SK-N-SH treated with all-trans-retinoic acid at 6 μM for 48 hours (cell line): Measurements from ENCODE around the gene PCBP3.

Experiments
- ATAC-seq: fragments of 200-7000 bp; cut with Tn5 transposase; 3 replicates; pipeline ENCODE4 v1.9.1; 2020; ENCODE audit warnings: mild to moderate bottlenecking, moderate library complexity
- ARNTL ChIP-seq: fragments of 450-650 bp; formaldehyde crosslinking; IDR thresholded peaks from 2 replicates; pipeline ENCODE4 v1.5.0; 2020; ENCODE audit warnings: low read depth, mild to moderate bottlenecking, moderate library complexity, borderline replicate concordance
- BACH2 ChIP-seq: fragments of 250-450 bp; sonication (Bioruptor Pico); IDR thresholded peaks from 2 replicates; pipeline ENCODE4 v1.9.0; 2021; ENCODE audit warnings: mild to moderate bottlenecking, borderline replicate concordance
- CSDC2 ChIP-seq: fragments of 250-450 bp; sonication (Bioruptor Pico); IDR thresholded peaks from 2 replicates; pipeline ENCODE4 v1.5.0; 2020; ENCODE audit warnings: mild to moderate bottlenecking, moderate library complexity
- ESRRG ChIP-seq: fragments of 250-450 bp; sonication (Bioruptor Pico); IDR thresholded peaks from 2 replicates; pipeline ENCODE4 v1.6.1; 2021; ENCODE audit warnings: mild to moderate bottlenecking
- GLIS3 ChIP-seq: fragments of 250-450 bp; sonication (Bioruptor Pico); IDR thresholded peaks from 2 replicates; pipeline ENCODE4 v1.5.0; 2020; ENCODE audit warnings: mild to moderate bottlenecking, moderate library complexity
- ISL1 ChIP-seq: fragments of 250-450 bp; sonication (Bioruptor Pico); IDR thresholded peaks from 2 replicates; pipeline ENCODE4 v2.1.2; 2022; ENCODE audit warnings: mild to moderate bottlenecking, moderate library complexity
- OSR1 ChIP-seq: fragments of 250-450 bp; sonication (Bioruptor Pico); IDR thresholded peaks from 2 replicates; pipeline ENCODE4 v1.8.0; 2022; ENCODE audit warnings: moderate library complexity, mild to moderate bottlenecking, inconsistent platforms
- PPARA ChIP-seq: fragments of 250-450 bp; sonication (Bioruptor Pico); IDR thresholded peaks from 2 replicates; pipeline ENCODE4 v1.5.0; 2020; ENCODE audit warnings: mild to moderate bottlenecking, borderline replicate concordance
- RARB ChIP-seq: fragments of 250-450 bp; sonication (Bioruptor Pico); IDR thresholded peaks from 2 replicates; pipeline ENCODE4 v1.8.0; 2021; ENCODE audit warnings: mild to moderate bottlenecking, moderate library complexity
- SNAI2 ChIP-seq: fragments of 250-450 bp; sonication (Bioruptor Pico); IDR thresholded peaks from 2 replicates; pipeline ENCODE4 v1.5.0; 2020; ENCODE audit warnings: mild to moderate bottlenecking, moderate library complexity
- TCF4 ChIP-seq: fragments of 250-450 bp; sonication (Bioruptor Pico); IDR thresholded peaks from 2 replicates; pipeline ENCODE4 v1.8.0; 2021; ENCODE audit warnings: mild to moderate bottlenecking, moderate library complexity, borderline replicate concordance
- TOX ChIP-seq: fragments of 250-450 bp; sonication (Bioruptor Pico); IDR thresholded peaks from 2 replicates; pipeline ENCODE4 v1.8.0; 2021; ENCODE audit warnings: mild to moderate bottlenecking, moderate library complexity, borderline replicate concordance
- ZC3H10 ChIP-seq: fragments of 250-450 bp; sonication (Bioruptor Pico); IDR thresholded peaks from 2 replicates; pipeline ENCODE4 v1.5.1; 2021; ENCODE audit warnings: mild to moderate bottlenecking, moderate library complexity
- ZFP3 ChIP-seq: fragments of 250-450 bp; sonication (Bioruptor Pico); IDR thresholded peaks from 2 replicates; pipeline ENCODE4 v1.5.0; 2020; ENCODE audit warnings: mild to moderate bottlenecking, moderate library complexity
- ZFP30 ChIP-seq: fragments of 450-650 bp; formaldehyde crosslinking; IDR thresholded peaks from 2 replicates; pipeline ENCODE4 v1.5.0; 2022; ENCODE audit warnings: mild to moderate bottlenecking, moderate library complexity
- ZNF565 ChIP-seq: fragments of 450-650 bp; formaldehyde crosslinking; conservative IDR thresholded peaks from 2 replicates; pipeline ENCODE4 v1.5.0; 2020; ENCODE audit warnings: low read depth, mild to moderate bottlenecking, moderate library complexity
- ZNF70 ChIP-seq: fragments of 450-650 bp; formaldehyde crosslinking; IDR thresholded peaks from 2 replicates; pipeline ENCODE4 v1.5.0; 2020; ENCODE audit warnings: mild to moderate bottlenecking, moderate library complexity
- ZNF8 ChIP-seq: fragments of 450-650 bp; formaldehyde crosslinking; IDR thresholded peaks from 2 replicates; pipeline ENCODE4 v1.5.0; 2020; ENCODE audit warnings: mild to moderate bottlenecking, moderate library complexity
- TF ChIP-seq, protein P1 (sequence below): fragments of 250-450 bp; sonication (Bioruptor Pico); IDR thresholded peaks from 2 replicates; pipeline ENCODE4 v1.8.0; 2021; ENCODE audit warnings: low read depth, mild to moderate bottlenecking, moderate library complexity, borderline replicate concordance
- TF ChIP-seq, protein P2 (sequence below): fragments of 250-450 bp; sonication (Bioruptor Pico); IDR thresholded peaks from 2 replicates; pipeline ENCODE4 v1.5.1; 2021; ENCODE audit warnings: mild to moderate bottlenecking, moderate library complexity
- TF ChIP-seq, protein P3 (sequence below): fragments of 250-450 bp; sonication (Bioruptor Pico); IDR thresholded peaks from 2 replicates; pipeline ENCODE4 v1.8.0; 2020; ENCODE audit warnings: mild to moderate bottlenecking, moderate library complexity, borderline replicate concordance
- TF ChIP-seq, protein P4 (sequence below): fragments of 250-450 bp; sonication (Bioruptor Pico); IDR thresholded peaks from 2 replicates; pipeline ENCODE4 v1.5.0; 2020; ENCODE audit warnings: mild to moderate bottlenecking, moderate library complexity

Gene PCBP3

DNA sequence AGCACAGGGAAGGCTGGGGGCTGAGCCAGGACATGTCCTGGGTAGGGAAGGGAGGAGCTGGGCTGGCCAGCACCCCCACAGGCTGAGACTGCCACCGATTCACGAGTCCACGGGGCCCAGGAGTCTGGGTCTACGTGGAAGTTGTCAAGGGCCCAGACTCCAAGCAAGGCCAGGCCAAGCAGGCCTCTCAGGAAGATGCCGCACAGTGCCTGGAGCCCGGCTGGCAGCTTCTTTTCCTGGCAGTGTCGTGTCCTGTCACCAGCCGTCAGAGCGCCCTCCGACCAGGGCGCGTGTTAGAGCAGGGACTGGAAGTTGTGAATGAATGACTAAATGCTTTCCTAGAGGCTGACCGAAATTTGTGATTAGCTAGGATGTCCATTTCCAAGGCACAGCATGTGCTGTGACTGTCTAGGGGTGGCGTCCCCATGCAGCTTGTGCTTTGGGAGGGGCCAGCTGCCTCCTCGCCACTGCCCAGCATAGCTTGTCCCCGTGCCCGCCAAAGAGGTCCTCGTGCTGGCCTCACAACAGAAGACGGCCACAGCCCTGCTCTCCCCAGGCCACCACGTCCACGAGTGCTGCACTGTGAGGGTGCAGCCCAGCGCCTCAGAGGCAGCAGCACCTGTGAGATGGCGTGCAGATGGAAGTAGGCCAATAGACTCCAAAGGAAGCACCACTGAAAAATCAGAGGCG, 190.6 kb downstream of the PCBP3 start:
- no peak for ATAC-seq
- TF ChIP-seq CSDC2 (CRISPR knock-in tag) (no peak), ZFP30 (CRISPR knock-in tag) (no peak), TOX (CRISPR knock-in tag) (no peak), ZFP3 (CRISPR knock-in tag) (no peak), TCF4 (CRISPR knock-in tag) (no peak), SNAI2 (no peak), ZC3H10 (no peak), BACH2 (CRISPR knock-in tag) (no peak), ISL1 (CRISPR knock-in tag) (no peak), ARNTL (CRISPR knock-in tag) (no peak), OSR1 (no peak)
- TF ChIP-seq, protein P1, sequence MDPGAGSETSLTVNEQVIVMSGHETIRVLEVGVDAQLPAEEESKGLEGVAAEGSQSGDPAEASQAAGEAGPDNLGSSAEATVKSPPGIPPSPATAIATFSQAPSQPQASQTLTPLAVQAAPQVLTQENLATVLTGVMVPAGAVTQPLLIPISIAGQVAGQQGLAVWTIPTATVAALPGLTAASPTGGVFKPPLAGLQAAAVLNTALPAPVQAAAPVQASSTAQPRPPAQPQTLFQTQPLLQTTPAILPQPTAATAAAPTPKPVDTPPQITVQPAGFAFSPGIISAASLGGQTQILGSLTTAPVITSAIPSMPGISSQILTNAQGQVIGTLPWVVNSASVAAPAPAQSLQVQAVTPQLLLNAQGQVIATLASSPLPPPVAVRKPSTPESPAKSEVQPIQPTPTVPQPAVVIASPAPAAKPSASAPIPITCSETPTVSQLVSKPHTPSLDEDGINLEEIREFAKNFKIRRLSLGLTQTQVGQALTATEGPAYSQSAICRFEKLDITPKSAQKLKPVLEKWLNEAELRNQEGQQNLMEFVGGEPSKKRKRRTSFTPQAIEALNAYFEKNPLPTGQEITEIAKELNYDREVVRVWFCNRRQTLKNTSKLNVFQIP (CRISPR knock-in tag), result no peak
- TF ChIP-seq, protein P2, sequence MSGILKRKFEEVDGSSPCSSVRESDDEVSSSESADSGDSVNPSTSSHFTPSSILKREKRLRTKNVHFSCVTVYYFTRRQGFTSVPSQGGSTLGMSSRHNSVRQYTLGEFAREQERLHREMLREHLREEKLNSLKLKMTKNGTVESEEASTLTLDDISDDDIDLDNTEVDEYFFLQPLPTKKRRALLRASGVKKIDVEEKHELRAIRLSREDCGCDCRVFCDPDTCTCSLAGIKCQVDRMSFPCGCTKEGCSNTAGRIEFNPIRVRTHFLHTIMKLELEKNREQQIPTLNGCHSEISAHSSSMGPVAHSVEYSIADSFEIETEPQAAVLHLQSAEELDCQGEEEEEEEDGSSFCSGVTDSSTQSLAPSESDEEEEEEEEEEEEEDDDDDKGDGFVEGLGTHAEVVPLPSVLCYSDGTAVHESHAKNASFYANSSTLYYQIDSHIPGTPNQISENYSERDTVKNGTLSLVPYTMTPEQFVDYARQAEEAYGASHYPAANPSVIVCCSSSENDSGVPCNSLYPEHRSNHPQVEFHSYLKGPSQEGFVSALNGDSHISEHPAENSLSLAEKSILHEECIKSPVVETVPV (CRISPR knock-in tag), result no peak
- TF ChIP-seq, all 23 proteins: peak for 0

DNA sequence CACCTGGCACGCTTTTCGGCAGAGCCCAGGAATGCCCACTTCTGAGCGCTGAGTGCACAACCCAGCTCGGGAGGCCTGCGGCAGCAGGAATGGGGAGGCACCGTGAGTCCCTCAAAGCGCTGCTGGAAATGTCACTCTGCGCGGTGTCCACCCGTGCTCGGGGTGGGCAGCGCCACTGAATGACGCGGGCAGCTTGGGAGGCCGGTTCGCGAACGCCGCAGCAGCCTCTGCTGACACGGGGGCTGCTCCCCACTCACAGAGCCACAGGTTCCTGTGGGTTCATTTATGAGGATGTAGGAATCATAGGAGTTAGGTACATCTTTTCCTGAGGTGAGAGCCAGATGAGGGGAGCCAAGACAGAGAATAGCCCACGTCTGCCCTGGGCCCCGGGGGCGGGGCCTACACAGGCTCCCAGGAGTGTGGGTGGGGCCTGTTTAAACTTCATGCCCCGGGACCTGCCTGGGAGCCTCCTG, 191.3 kb downstream of the PCBP3 start:
- ATAC-seq, result no peak
- TF ChIP-seq, protein P1 (CRISPR knock-in tag), result no peak
- TF ChIP-seq ZNF70 (CRISPR knock-in tag) (no peak), ZFP30 (CRISPR knock-in tag) (no peak), GLIS3 (CRISPR knock-in tag) (no peak), OSR1 (no peak), RARB (CRISPR knock-in tag) (no peak), CSDC2 (CRISPR knock-in tag) (no peak), ZNF565 (CRISPR knock-in tag) (no peak), PPARA (CRISPR knock-in tag) (no peak), ZNF8 (CRISPR knock-in tag) (no peak), TCF4 (CRISPR knock-in tag) (no peak), ISL1 (CRISPR knock-in tag) (no peak), ZC3H10 (no peak), ZFP3 (CRISPR knock-in tag) (no peak), SNAI2 (no peak), ESRRG (no peak), TOX (CRISPR knock-in tag) (no peak)
- TF ChIP-seq, protein P3, sequence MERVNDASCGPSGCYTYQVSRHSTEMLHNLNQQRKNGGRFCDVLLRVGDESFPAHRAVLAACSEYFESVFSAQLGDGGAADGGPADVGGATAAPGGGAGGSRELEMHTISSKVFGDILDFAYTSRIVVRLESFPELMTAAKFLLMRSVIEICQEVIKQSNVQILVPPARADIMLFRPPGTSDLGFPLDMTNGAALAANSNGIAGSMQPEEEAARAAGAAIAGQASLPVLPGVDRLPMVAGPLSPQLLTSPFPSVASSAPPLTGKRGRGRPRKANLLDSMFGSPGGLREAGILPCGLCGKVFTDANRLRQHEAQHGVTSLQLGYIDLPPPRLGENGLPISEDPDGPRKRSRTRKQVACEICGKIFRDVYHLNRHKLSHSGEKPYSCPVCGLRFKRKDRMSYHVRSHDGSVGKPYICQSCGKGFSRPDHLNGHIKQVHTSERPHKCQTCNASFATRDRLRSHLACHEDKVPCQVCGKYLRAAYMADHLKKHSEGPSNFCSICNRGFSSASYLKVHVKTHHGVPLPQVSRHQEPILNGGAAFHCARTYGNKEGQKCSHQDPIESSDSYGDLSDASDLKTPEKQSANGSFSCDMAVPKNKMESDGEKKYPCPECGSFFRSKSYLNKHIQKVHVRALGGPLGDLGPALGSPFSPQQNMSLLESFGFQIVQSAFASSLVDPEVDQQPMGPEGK (CRISPR knock-in tag), result no peak
- TF ChIP-seq, protein P2 (CRISPR knock-in tag), result no peak
- TF ChIP-seq, protein P4, sequence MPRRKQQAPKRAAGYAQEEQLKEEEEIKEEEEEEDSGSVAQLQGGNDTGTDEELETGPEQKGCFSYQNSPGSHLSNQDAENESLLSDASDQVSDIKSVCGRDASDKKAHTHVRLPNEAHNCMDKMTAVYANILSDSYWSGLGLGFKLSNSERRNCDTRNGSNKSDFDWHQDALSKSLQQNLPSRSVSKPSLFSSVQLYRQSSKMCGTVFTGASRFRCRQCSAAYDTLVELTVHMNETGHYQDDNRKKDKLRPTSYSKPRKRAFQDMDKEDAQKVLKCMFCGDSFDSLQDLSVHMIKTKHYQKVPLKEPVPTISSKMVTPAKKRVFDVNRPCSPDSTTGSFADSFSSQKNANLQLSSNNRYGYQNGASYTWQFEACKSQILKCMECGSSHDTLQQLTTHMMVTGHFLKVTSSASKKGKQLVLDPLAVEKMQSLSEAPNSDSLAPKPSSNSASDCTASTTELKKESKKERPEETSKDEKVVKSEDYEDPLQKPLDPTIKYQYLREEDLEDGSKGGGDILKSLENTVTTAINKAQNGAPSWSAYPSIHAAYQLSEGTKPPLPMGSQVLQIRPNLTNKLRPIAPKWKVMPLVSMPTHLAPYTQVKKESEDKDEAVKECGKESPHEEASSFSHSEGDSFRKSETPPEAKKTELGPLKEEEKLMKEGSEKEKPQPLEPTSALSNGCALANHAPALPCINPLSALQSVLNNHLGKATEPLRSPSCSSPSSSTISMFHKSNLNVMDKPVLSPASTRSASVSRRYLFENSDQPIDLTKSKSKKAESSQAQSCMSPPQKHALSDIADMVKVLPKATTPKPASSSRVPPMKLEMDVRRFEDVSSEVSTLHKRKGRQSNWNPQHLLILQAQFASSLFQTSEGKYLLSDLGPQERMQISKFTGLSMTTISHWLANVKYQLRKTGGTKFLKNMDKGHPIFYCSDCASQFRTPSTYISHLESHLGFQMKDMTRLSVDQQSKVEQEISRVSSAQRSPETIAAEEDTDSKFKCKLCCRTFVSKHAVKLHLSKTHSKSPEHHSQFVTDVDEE (CRISPR knock-in tag), result no peak
- TF ChIP-seq, all 23 proteins: peak for 0
